HepG2 (cell line): ENCODE results near the gene SUMO4. TPM values are rescaled to one million over a fixed set of nuclear protein-coding genes. Genes with fewer than 3 reads are reported as not detected.
A peak's percentile ranks its signal among the peaks of the same experiment; 100 is the strongest.

Experiments used
- ATAC-seq: fragments of 200-7000 bp; cut with Tn5 transposase; 3 replicates; pipeline ENCODE4 v1.9.1; 2020; ENCODE audit warnings: mild to moderate bottlenecking, moderate library complexity
- BruUV-seq: library from RNA; stranded (reverse); fragments of 400-500 nt; replicated peaks from 2 replicates; lab custom pipeline; 2021; lab: Mats Ljungman, UMichigan
- CTCF ChIA-PET: fragments of 300-600 bp; formaldehyde crosslinking; extraction: SDS; loops from one replicate; lab custom pipeline; 2021; ENCODE audit warnings: low total read pairs, inconsistent platforms, low intra/inter-chr PET ratio; lab: Yijun Ruan, JAX
- POLR2A ChIA-PET: fragments of 350-600 bp; sonication (Branson Sonifier 250); formaldehyde crosslinking; loops from one replicate; lab custom pipeline; 2020; ENCODE audit warnings: antibody characterized with exemption, inconsistent platforms; lab: Yijun Ruan, JAX
- DNase-seq: peaks from one replicate; pipeline ENCODE4 v3.0.0-alpha.2; 2015; ENCODE audit warnings: low spot score
- FAIRE-seq: peaks from 3 replicates; lab custom pipeline; 2011; peaks lifted over from hg19 to GRCh38; lab: Jason Lieb, UNC
- H2AFZ ChIP-seq: one replicate; pipeline ENCODE4 v1.6.1; 2011; ENCODE audit warnings: low read length, inconsistent platforms
- H3K27ac ChIP-seq: fragments of 300-600 bp; 3 replicates; pipeline ENCODE4 v1.8.0; 2011; ENCODE audit warnings: mixed run types, mild to moderate bottlenecking, mixed read lengths, low read length, inconsistent platforms; ENCODE audit not compliant: insufficient read depth; ENCODE audit errors: extremely low read length
- H3K27me3 ChIP-seq, 2 experiments: fragments of 200-600 bp in 1 of 2; 2 replicates in 1 of 2; 3 replicates in 1 of 2; pipeline versions ENCODE4 v1.6.0 to v1.8.0; 2011; ENCODE audit warnings: low read length in 2 of 2, mild to moderate bottlenecking in 2 of 2, moderate library complexity in 2 of 2, inconsistent platforms in 1 of 2; ENCODE audit not compliant: insufficient read depth in 2 of 2, control insufficient read depth in 1 of 2
- H3K36me3 ChIP-seq, 2 experiments: fragments of 200-600 bp in 1 of 2; replicated peaks in 1 of 2; 2 replicates in 1 of 2; 3 replicates in 1 of 2; pipeline versions ENCODE4 v1.5.1 to v1.8.0; 2011; ENCODE audit warnings: low read length in 2 of 2, inconsistent platforms in 1 of 2; ENCODE audit not compliant: insufficient read depth in 2 of 2, control insufficient read depth in 1 of 2
- H3K4me1 ChIP-seq: 2 replicates; pipeline ENCODE4 v1.5.1; 2012; ENCODE audit warnings: low read length, inconsistent platforms; ENCODE audit not compliant: insufficient read depth
- H3K4me2 ChIP-seq: 2 replicates; pipeline ENCODE4 v1.6.0; 2011; ENCODE audit warnings: low read depth, low read length, inconsistent platforms
- H3K4me3 ChIP-seq, 3 experiments: fragments of 200-600 bp in 1 of 3; sonication (generic), shearing (Covaris generic) in 1 of 3; replicated peaks in 1 of 3; 2 replicates each; pipeline ENCODE4 v1.5.1; 2011 to 2016; ENCODE audit warnings: low read length in 3 of 3, inconsistent platforms in 2 of 3, low read depth in 2 of 3, mild to moderate bottlenecking in 2 of 3, control low read depth in 1 of 3, mixed read lengths in 1 of 3; ENCODE audit not compliant: insufficient read depth in 1 of 3
- H3K79me2 ChIP-seq: one replicate; pipeline ENCODE4 v1.6.1; 2011; ENCODE audit warnings: low read length, inconsistent platforms; ENCODE audit not compliant: insufficient read depth
- H3K9ac ChIP-seq: 2 replicates; pipeline ENCODE4 v1.6.0; 2011; ENCODE audit warnings: mild to moderate bottlenecking, low read depth, low read length, inconsistent platforms; ENCODE audit not compliant: insufficient read depth
- H3K9me3 ChIP-seq: 2 replicates; pipeline ENCODE4 v1.5.1; 2012; ENCODE audit warnings: mild to moderate bottlenecking, low read length
- H4K20me1 ChIP-seq: 2 replicates; pipeline ENCODE4 v1.6.0; 2011; ENCODE audit warnings: inconsistent platforms, mild to moderate bottlenecking, low read length, moderate library complexity; ENCODE audit not compliant: insufficient read depth
- KDM5B ChIP-seq: sonication (generic); formaldehyde crosslinking; IDR thresholded peaks from 2 replicates; pipeline ENCODE4 v1.4.0; 2020; ENCODE audit warnings: missing genetic modification reagents, mild to moderate bottlenecking, borderline replicate concordance
- MAFF ChIP-seq: IDR thresholded peaks from 2 replicates; pipeline ENCODE4 v1.6.1; 2011; ENCODE audit warnings: low read depth, low read length, improper control_type of control experiment
- MAFK ChIP-seq, 2 experiments: IDR thresholded peaks in 1 of 2; conservative IDR thresholded peaks in 1 of 2; 2 replicates each; pipeline ENCODE4 v1.6.1; 2011; ENCODE audit warnings: improper control_type of control experiment in 2 of 2, low read length in 2 of 2
- NFE2L2 ChIP-seq: fragments of 150-350 bp; IDR thresholded peaks from 2 replicates; pipeline ENCODE4 v1.6.1; 2014; ENCODE audit warnings: low read length
- PAXIP1 ChIP-seq: sonication (generic); formaldehyde crosslinking; conservative IDR thresholded peaks from 2 replicates; pipeline ENCODE4 v1.4.0; 2020; ENCODE audit warnings: mild to moderate bottlenecking, missing genetic modification reagents, moderate library complexity
- SNAI1 ChIP-seq: sonication (generic); formaldehyde crosslinking; IDR thresholded peaks from 2 replicates; pipeline ENCODE4 v1.5.0; 2020; ENCODE audit warnings: mild to moderate bottlenecking, missing genetic modification reagents, borderline replicate concordance
- WIZ ChIP-seq: sonication (generic); formaldehyde crosslinking; IDR thresholded peaks from 2 replicates; pipeline ENCODE4 v1.5.1; 2020; ENCODE audit warnings: mild to moderate bottlenecking, missing genetic modification reagents
- ZFX ChIP-seq: sonication (generic); formaldehyde crosslinking; IDR thresholded peaks from 2 replicates; pipeline ENCODE4 v1.4.0; 2020; ENCODE audit warnings: mild to moderate bottlenecking, low read depth, missing genetic modification reagents, moderate library complexity
- ZNF670 ChIP-seq: sonication (generic); formaldehyde crosslinking; IDR thresholded peaks from 2 replicates; pipeline ENCODE4 v1.8.0; 2022; ENCODE audit warnings: mild to moderate bottlenecking, missing genetic modification reagents, borderline replicate concordance
- ZNF703 ChIP-seq: sonication (generic); formaldehyde crosslinking; IDR thresholded peaks from 2 replicates; pipeline ENCODE4 v1.5.1; 2020; ENCODE audit warnings: missing genetic modification reagents, mild to moderate bottlenecking, moderate library complexity, borderline replicate concordance
- ZNF878 ChIP-seq: sonication (generic); formaldehyde crosslinking; IDR thresholded peaks from 2 replicates; pipeline ENCODE4 v1.8.1; 2023; ENCODE audit warnings: mild to moderate bottlenecking, missing genetic modification reagents, moderate library complexity
- whole genome bisulfite sequencing: methylation state at CpG from one replicate; pipeline ENCODE4 v1.1.6; 2017; ENCODE audit warnings: low lambda C conversion rate; 5-methylcytosine and 5-hydroxymethylcytosine counted together
- in situ Hi-C: cut with HindIII; loops from 2 replicates; pipeline ENCODE4 v1.10.0; 2017; ENCODE audit warnings: low pct_unique_long_range_greater_than_20kb; ENCODE audit not compliant: extremely low pct_ligation_motif_present
- intact Hi-C: fragments of 100-400 bp; cut with micrococcal nuclease; formaldehyde crosslinking; loops from one replicate; pipeline ENCODE4 v1.10.0; 2022; ENCODE audit not compliant: unreplicated experiment
- polyA plus RNA-seq, 8 experiments: library from polyadenylated mRNA; depleted of rRNA in 3 of 8; stranded (reverse) in 7 of 8; unstranded in 1 of 8; fragments of >200 nt; fragmentation: Illumina TruSeq in 4 of 8; extraction: Trizol in 4 of 8; gene quantifications; 2 replicates each; pipeline versions ENCODE4 v1.2.1 to v1.2.3, GENCODE V29; 2011 to 2016; ENCODE audit warnings: low read depth in 4 of 8, missing spikeins in 1 of 8, mixed read lengths in 1 of 8; ENCODE audit not compliant: insufficient read depth in 1 of 8
- total RNA-seq, 5 experiments: library from RNA; depleted of rRNA; stranded (reverse); fragments of >200 nt; fragmentation: Illumina TruSeq; extraction: Trizol; gene quantifications; 2 replicates each; pipeline ENCODE4 v1.2.3, GENCODE V29; 2016; ENCODE audit warnings: low read depth in 1 of 5
- TF ChIP-seq, protein P1 (sequence below): sonication (generic); formaldehyde crosslinking; IDR thresholded peaks from 2 replicates; pipeline ENCODE4 v1.4.0; 2020; ENCODE audit warnings: missing genetic modification reagents
- TF ChIP-seq, protein P2 (sequence below): sonication (generic); formaldehyde crosslinking; IDR thresholded peaks from 2 replicates; pipeline ENCODE4 v1.4.0; 2020; ENCODE audit warnings: missing genetic modification reagents, mild to moderate bottlenecking, borderline replicate concordance
- TF ChIP-seq, protein P3 (sequence below): sonication (generic); formaldehyde crosslinking; IDR thresholded peaks from 2 replicates; pipeline ENCODE4 v1.5.0; 2020; ENCODE audit warnings: missing genetic modification reagents

SUMO4 gene
- total and polyA plus RNA-seq, 2 of the 13 experiments (the other 11 are each of a cell fraction or from before 2014, with no cell fraction given): 0.22 to 1.2 TPM

DNA sequence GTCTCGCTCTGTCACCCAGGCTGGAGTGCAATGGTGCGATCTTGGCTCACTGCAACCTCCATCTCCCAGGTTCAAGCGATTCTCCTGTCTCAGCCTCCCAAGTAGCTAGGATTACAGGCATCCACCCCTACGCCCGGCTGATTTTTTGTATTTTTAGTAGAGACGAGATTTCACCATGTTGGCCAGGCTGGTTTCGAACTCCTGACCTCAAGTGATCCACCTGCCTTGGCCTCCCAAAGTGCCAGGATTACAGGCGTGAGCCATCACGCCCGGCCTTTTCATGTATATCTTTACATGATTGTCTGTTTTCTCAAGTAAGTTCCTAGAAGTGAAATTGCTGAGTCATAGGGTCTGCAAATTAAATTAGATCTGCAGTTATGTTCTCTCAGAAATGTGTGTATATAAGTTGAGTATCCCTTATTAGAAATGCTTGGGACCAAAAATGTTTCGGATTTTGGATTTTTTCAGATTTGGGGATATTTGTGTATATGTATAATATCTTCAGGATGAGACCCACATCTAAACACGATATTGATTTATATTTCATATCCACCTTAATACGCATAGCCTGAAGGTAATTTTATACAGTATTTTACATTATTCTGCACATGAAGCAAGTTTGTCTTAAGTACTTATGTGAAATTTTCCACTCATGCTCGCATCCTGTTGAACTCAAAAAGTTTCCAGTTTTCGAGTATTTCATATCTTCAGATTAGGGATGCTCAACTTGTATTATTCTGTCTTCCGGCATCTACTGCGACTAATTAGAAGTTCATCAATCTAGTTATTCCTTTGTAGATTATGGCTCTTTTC is 42.1 kb upstream of the SUMO4 start:
- no peak overlapping the region for H3K4me3 ChIP-seq
- intact Hi-C loops: no loop called here
- H3K4me2 ChIP-seq: no peak overlapping the region
- no peaks in the 10 kb centered on the region for H3K9me3 ChIP-seq
- H3K9ac ChIP-seq: no peak overlapping the region
- DNase-seq: no peak
- TF ChIP-seq SNAI1 (CRISPR knock-in tag) (no peak), ZFX (CRISPR knock-in tag) (no peak), MAFF (peak; percentile 57; the same call in 1 of the 2 replicates), NFE2L2 (peak; percentile 93), ZNF670 (CRISPR knock-in tag) (no peak), WIZ (CRISPR knock-in tag) (no peak), ZNF703 (CRISPR knock-in tag) (no peak), ZNF878 (no peak), MAFK (conservative IDR thresholded peaks at IDR 0.05 in 1 of 2, IDR thresholded peaks at IDR 0.05 in 1 of 2; ENCODE audit: low read length in 2 of 2) (peak; percentile 69 to 75), PAXIP1 (CRISPR knock-in tag) (no peak), KDM5B (CRISPR knock-in tag) (no peak)
- TF ChIP-seq, protein P1, sequence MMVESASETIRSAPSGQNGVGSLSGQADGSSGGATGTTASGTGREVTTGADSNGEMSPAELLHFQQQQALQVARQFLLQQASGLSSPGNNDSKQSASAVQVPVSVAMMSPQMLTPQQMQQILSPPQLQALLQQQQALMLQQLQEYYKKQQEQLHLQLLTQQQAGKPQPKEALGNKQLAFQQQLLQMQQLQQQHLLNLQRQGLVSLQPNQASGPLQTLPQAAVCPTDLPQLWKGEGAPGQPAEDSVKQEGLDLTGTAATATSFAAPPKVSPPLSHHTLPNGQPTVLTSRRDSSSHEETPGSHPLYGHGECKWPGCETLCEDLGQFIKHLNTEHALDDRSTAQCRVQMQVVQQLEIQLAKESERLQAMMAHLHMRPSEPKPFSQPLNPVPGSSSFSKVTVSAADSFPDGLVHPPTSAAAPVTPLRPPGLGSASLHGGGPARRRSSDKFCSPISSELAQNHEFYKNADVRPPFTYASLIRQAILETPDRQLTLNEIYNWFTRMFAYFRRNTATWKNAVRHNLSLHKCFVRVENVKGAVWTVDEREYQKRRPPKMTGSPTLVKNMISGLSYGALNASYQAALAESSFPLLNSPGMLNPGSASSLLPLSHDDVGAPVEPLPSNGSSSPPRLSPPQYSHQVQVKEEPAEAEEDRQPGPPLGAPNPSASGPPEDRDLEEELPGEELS (CRISPR knock-in tag): no peak
- TF ChIP-seq, protein P2, sequence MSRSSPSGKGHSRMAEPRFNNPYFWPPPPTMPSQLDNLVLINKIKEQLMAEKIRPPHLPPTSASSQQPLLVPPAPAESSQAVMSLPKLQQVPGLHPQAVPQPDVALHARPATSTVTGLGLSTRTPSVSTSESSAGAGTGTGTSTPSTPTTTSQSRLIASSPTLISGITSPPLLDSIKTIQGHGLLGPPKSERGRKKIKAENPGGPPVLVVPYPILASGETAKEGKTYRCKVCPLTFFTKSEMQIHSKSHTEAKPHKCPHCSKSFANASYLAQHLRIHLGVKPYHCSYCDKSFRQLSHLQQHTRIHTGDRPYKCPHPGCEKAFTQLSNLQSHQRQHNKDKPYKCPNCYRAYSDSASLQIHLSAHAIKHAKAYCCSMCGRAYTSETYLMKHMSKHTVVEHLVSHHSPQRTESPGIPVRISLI (CRISPR knock-in tag): no peak
- TF ChIP-seq, protein P3, sequence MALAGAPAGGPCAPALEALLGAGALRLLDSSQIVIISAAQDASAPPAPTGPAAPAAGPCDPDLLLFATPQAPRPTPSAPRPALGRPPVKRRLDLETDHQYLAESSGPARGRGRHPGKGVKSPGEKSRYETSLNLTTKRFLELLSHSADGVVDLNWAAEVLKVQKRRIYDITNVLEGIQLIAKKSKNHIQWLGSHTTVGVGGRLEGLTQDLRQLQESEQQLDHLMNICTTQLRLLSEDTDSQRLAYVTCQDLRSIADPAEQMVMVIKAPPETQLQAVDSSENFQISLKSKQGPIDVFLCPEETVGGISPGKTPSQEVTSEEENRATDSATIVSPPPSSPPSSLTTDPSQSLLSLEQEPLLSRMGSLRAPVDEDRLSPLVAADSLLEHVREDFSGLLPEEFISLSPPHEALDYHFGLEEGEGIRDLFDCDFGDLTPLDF (CRISPR knock-in tag): no peak
- CTCF ChIA-PET: no interaction called here
- peaks cover 20% of the 10 kb centered on the region for H4K20me1 ChIP-seq
- in situ Hi-C loops: no loop called here
- peaks cover 70% of the 10 kb centered on the region for H3K79me2 ChIP-seq
- WGBS: 96% methylated on average over 17 of the region's 17 CpGs
- no peak for ATAC-seq
- H3K27me3 ChIP-seq: no peaks in the 10 kb centered on the region
- no peak for FAIRE-seq
- no peaks in the 10 kb centered on the region; a peak in 1 of 5 replicates for H3K36me3 ChIP-seq
- H3K27ac ChIP-seq: no peak overlapping the region
- BruUV-seq: no TSS peak
- POLR2A ChIA-PET: no interaction called here
- no peak overlapping the region for H2AFZ ChIP-seq
- H3K4me1 ChIP-seq: peaks cover 13% of the 10 kb centered on the region
